MCF 10A (cell line): Measurements from ENCODE around the gene MTFR1L. TPM values are rescaled to one million over a fixed set of nuclear protein-coding genes. Genes with fewer than 3 reads are reported as not detected.

Experiments used
- BruUV-seq: library from RNA; stranded (reverse); fragments of 400-500 nt; replicated peaks from 2 replicates; lab custom pipeline; 2021; lab: Mats Ljungman, UMichigan
- CTCF ChIA-PET: fragments of 300-600 bp; sonication (Branson Sonifier 250); formaldehyde crosslinking; extraction: SDS; loops from one replicate; lab custom pipeline; 2021; ENCODE audit warnings: antibody characterized with exemption, inconsistent platforms; lab: Yijun Ruan, JAX
- POLR2A ChIA-PET: fragments of 300-600, 350-650 bp; sonication (Branson Sonifier 250); formaldehyde crosslinking; extraction: SDS; loops from one replicate; lab custom pipeline; 2020; ENCODE audit warnings: antibody characterized with exemption, inconsistent platforms; lab: Yijun Ruan, JAX
- DNase-seq: peaks from one replicate; pipeline ENCODE4 v3.0.0-alpha.2; 2018; ENCODE audit not compliant: unreplicated experiment
- H3K27ac Mint-ChIP-seq: one replicate; pipeline ENCODE4 v1.8.0; 2022; ENCODE audit warnings: mild to moderate bottlenecking, low read depth, mixed read lengths; ENCODE audit not compliant: unreplicated experiment
- H3K27me3 Mint-ChIP-seq: one replicate; pipeline ENCODE4 v1.8.0; 2022; ENCODE audit warnings: mixed read lengths; ENCODE audit not compliant: insufficient read depth, unreplicated experiment
- H3K36me3 Mint-ChIP-seq: one replicate; pipeline ENCODE4 v1.8.0; 2022; ENCODE audit warnings: mild to moderate bottlenecking, moderate library complexity, mixed read lengths; ENCODE audit not compliant: insufficient read depth, unreplicated experiment
- H3K4me1 Mint-ChIP-seq: one replicate; pipeline ENCODE4 v1.8.0; 2022; ENCODE audit warnings: mixed read lengths; ENCODE audit not compliant: insufficient read depth, unreplicated experiment
- H3K4me3 Mint-ChIP-seq: one replicate; pipeline ENCODE4 v1.8.0; 2022; ENCODE audit warnings: mild to moderate bottlenecking, moderate library complexity, mixed read lengths; ENCODE audit not compliant: unreplicated experiment
- H3K9me3 Mint-ChIP-seq: one replicate; pipeline ENCODE4 v1.8.0; 2022; ENCODE audit warnings: mixed read lengths; ENCODE audit not compliant: unreplicated experiment
- intact Hi-C: fragments of 100-400 bp; cut with micrococcal nuclease; formaldehyde crosslinking; loops from 2 replicates; pipeline ENCODE4 v1.14.1; 2022
- total RNA-seq: library from RNA; stranded (reverse); gene quantifications from 2 replicates; pipeline ENCODE4 v1.2.3, GENCODE V29; 2022
- TF ChIP-seq, protein P1 (sequence below): fragments of 200-600 bp; IDR thresholded peaks from one replicate; pipeline ENCODE4 v1.8.0; 2022; ENCODE audit warnings: antibody characterized with exemption, mild to moderate bottlenecking; ENCODE audit not compliant: unreplicated experiment

Gene MTFR1L
- total RNA-seq, 1 experiment from 2014 or later = 39.3 TPM

DNA sequence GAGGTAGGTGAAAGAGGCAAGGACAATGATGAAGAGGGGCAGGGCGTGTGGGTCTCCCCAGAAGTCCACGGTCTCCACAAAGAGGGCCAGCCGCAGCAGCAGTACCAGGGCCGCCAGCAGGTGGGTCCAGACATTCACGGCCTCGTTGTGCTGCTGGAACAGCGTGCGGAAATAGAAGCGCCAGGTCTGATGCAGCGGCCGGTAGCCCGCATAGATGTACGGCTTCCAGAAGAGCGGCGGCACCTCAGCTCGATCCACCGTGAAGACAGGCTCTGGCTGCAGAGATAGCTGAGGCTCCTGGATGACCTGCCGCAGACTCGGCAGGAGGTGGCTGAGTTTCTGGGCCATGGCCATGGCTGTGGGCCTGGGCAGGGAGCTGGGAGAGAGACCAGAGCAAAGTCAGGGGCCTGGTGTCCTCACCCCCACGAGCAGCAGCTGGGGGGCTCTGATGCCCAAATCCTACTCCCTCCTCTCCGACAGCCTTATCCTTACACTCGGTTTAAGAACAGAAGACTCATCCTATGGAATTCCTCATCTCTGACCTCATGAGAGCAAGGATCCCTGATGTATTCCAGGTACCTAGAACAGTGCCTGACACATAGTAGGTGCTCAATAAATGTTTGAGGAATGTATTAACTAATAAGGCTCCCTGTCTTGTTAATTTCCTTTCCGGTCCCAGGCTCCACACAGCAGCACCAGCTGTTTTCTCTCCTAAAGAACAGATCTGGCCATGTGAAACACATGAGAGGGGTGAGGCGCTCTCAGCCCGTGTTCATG is 43.9 kb downstream of the MTFR1L start:
- no peaks in the 10 kb centered on the region for H3K27me3 Mint-ChIP-seq
- intact Hi-C loops = no loop called here
- H3K36me3 Mint-ChIP-seq = peaks cover 1% of the 10 kb centered on the region
- ChIA-PET POLR2A (interaction anchor here (0.6 to 1.4 kb wide), 3 partner anchors 11 to 180 kb away, joined by 3 read pairs; no protein-coding TSS in a partner anchor), CTCF (interaction anchor here (0.9 to 1.1 kb wide), 3 partner anchors 19 to 134 kb away, joined by 3 to 5 read pairs (median 4); partner anchors contain the start of gene PAFAH2)
- TF ChIP-seq, protein P1, sequence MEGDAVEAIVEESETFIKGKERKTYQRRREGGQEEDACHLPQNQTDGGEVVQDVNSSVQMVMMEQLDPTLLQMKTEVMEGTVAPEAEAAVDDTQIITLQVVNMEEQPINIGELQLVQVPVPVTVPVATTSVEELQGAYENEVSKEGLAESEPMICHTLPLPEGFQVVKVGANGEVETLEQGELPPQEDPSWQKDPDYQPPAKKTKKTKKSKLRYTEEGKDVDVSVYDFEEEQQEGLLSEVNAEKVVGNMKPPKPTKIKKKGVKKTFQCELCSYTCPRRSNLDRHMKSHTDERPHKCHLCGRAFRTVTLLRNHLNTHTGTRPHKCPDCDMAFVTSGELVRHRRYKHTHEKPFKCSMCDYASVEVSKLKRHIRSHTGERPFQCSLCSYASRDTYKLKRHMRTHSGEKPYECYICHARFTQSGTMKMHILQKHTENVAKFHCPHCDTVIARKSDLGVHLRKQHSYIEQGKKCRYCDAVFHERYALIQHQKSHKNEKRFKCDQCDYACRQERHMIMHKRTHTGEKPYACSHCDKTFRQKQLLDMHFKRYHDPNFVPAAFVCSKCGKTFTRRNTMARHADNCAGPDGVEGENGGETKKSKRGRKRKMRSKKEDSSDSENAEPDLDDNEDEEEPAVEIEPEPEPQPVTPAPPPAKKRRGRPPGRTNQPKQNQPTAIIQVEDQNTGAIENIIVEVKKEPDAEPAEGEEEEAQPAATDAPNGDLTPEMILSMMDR = no peak
- no TSS peak for BruUV-seq
- no peaks in the 10 kb centered on the region for H3K9me3 Mint-ChIP-seq
- peaks cover 11% of the 10 kb centered on the region for H3K4me1 Mint-ChIP-seq
- no peak overlapping the region for H3K27ac Mint-ChIP-seq
- no peak for DNase-seq
- H3K4me3 Mint-ChIP-seq = no peak overlapping the region

DNA sequence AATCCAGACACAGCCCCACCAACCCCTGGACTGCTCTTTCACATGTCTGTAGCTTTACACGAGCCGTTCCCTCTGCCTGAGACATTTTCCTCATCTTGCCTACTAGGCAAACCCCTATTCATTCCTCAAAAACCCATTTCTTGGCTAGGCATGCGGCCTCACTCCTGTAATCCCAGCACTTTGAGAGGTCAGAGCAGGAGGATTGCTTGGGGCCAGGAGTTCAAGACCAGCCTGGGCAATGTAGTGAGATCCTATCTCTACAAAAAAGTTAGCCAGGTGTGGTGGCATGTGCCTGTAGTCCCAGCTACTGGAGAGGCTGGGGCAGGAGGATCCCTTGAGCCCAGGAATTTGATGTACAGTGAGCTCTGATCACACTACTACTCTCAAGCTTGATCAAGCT is 44.7 kb downstream of the MTFR1L start:
- no peak overlapping the region for H3K4me3 Mint-ChIP-seq
- no peaks in the 10 kb centered on the region for H3K27me3 Mint-ChIP-seq
- TF ChIP-seq, protein P1 = no peak
- intact Hi-C loops = no loop called here
- peaks cover 9% of the 10 kb centered on the region for H3K36me3 Mint-ChIP-seq
- H3K27ac Mint-ChIP-seq = no peak overlapping the region
- ChIA-PET POLR2A (interaction anchor here (0.6 to 1.4 kb wide), 2 partner anchors 10 to 20 kb away, joined by 3 read pairs; no protein-coding TSS in a partner anchor), CTCF (interaction anchor here (0.6 to 1.1 kb wide), 4 partner anchors 20 to 368 kb away, joined by 3 to 5 read pairs (median 4); partner anchors contain the start of gene PAFAH2)
- no peak for DNase-seq
- BruUV-seq = no TSS peak
- no peaks in the 10 kb centered on the region for H3K9me3 Mint-ChIP-seq
- H3K4me1 Mint-ChIP-seq = peaks cover 6% of the 10 kb centered on the region

DNA sequence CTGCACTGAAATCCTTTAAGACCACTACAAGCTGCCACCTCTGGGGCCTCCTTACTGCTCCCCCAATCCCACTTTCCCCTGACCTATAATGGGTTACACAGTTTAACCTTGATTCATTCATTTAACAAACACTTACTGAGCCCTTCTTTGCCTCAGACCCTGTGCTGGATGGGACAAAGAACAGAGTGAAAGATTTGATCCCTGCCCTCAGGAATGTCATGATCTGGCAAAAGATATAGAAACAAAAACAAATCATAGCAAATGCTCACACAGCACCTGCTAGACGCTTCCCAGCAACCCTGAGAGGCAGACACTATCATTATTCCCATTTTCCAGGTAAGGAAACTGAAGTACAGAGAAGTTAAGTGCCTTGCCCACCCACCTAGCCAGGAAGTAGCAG is 46.5 kb downstream of the MTFR1L start:
- DNase-seq = no peak
- Mint-ChIP-seq H3K27ac (no peak overlapping the region), H3K4me3 (no peak overlapping the region), H3K9me3 (no peaks in the 10 kb centered on the region), H3K4me1 (peaks cover 8% of the 10 kb centered on the region), H3K27me3 (no peaks in the 10 kb centered on the region), H3K36me3 (peaks cover 9% of the 10 kb centered on the region)
- no TSS peak for BruUV-seq
- ChIA-PET POLR2A (no interaction called here), CTCF (no interaction called here)
- TF ChIP-seq, protein P1 = no peak
- intact Hi-C loops = no loop called here

DNA sequence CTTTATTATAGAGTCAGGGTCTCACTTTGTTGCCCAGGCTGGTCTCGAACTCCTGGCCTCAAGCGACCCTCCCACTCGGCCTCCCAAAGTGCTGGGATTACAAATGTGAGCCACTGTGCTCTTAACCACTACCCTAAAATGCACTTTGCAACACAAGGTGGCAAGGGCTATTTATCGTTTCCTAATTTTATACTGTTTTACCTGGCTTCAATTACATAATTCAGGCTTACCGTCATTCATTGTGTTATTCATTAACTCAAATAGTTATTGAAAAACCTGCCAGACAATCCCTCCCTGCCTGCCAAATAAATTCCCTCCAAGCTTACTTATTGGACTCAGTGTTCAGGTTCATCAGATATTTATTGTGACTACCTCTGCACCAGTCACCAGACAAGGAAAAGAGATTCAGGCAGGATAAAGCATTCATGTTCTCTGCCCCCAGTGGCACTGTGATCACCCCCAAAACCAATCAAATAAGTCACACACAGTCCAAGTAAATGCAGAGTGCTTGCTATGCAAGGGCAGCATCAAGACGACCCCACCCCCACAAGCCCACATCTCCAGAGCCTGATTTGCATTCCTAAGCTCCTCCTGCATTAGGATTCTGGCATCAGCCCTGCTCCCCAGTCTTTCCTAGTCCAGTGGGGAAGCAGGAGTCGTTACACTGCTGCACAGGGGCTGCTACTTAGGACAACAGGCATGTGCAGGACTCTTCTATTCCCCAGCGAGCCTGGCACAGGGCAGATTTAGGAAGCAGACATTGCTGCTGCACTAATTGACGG is 47.6 kb downstream of the MTFR1L start:
- CTCF ChIA-PET = interaction anchor here (0.7 to 1.4 kb wide), 2 partner anchors 24 to 26 kb away, joined by 3 read pairs; no protein-coding TSS in a partner anchor
- no peak overlapping the region for H3K4me3 Mint-ChIP-seq
- intact Hi-C loops = no loop called here
- TF ChIP-seq, protein P1 = no peak
- H3K4me1 Mint-ChIP-seq = peaks cover 9% of the 10 kb centered on the region
- H3K27me3 Mint-ChIP-seq = no peaks in the 10 kb centered on the region
- no peak overlapping the region for H3K27ac Mint-ChIP-seq
- no peaks in the 10 kb centered on the region for H3K9me3 Mint-ChIP-seq
- no peak for DNase-seq
- POLR2A ChIA-PET = interaction anchor here (1.7 kb wide), 1 partner anchor 47 kb away, joined by 4 read pairs; the partner anchor contains the start of gene MTFR1L
- BruUV-seq = no TSS peak
- peaks cover 9% of the 10 kb centered on the region for H3K36me3 Mint-ChIP-seq
